ENCODE measurements around the gene PHKB.

The PHKB gene

DNA sequence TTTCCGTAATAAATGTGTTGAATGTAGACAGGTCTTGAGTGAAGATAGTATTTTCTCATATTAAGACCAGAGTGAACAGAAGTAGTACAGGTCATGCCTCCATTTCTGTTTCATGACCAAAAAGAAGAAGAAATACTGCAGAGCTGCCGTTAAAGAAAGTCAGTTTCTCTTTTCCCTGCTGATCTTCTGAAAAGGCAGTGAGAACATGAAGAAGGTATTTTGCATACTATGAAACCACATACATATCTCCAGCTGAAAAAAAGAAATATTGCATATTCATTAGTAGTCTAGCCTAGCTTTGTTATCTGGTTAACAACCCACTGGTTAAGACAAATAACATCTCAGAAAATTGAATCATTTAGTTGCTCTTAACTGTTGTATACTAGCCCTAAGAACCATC, 138.4 kb downstream of the PHKB start:
- FAIRE-seq (peak; percentile 68), DNase-seq (ENCODE audit: insufficient read length, low spot score) (no peak)
- no peak for TF ChIP-seq PAX5 (IDR thresholded peaks at IDR 0.05; ENCODE audit: insufficient read depth, low read length, severe bottlenecking)
- TF ChIP-seq SPI1 (IDR thresholded peaks at IDR 0.05; ENCODE audit: low read depth, low read length), result no peak
- TF ChIP-seq POLR2AphosphoS5 (IDR thresholded peaks at IDR 0.05; ENCODE audit: low read depth, low read length), result no peak
- TF ChIP-seq TAF1 (IDR thresholded peaks at IDR 0.05; ENCODE audit: low read depth, low read length), result no peak
- no peak for TF ChIP-seq POLR2A (IDR thresholded peaks at IDR 0.05; ENCODE audit: low read depth, low read length)
- TF ChIP-seq POU2F2 (IDR thresholded peaks at IDR 0.05; ENCODE audit: low read depth, low read length), result no peak

DNA sequence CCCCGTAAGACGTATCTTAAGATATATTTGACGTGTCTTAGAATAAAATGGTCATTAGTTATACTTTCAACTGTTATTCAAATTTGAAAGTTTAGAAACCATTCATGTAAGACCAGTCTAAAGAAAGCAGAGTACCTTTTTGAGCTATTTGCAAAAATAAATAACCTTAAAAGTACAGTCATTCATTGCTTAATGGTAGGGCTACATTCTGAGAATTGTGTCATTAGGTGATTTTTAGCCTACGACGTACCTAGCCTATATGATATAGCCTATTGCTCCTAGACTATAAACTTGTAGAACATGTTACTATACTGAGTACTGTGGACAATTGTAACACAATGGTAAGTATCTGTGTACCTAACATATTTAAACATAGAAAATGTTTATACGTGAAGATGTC, 139.2 kb downstream of the PHKB start:
- TF ChIP-seq PAX5 (IDR thresholded peaks at IDR 0.05; ENCODE audit: insufficient read depth, low read length, severe bottlenecking) (no peak), POLR2A (IDR thresholded peaks at IDR 0.05; ENCODE audit: low read depth, low read length) (no peak), POLR2AphosphoS5 (IDR thresholded peaks at IDR 0.05; ENCODE audit: low read depth, low read length) (no peak), SPI1 (IDR thresholded peaks at IDR 0.05; ENCODE audit: low read depth, low read length) (no peak), TAF1 (IDR thresholded peaks at IDR 0.05; ENCODE audit: low read depth, low read length) (no peak), POU2F2 (IDR thresholded peaks at IDR 0.05; ENCODE audit: low read depth, low read length) (no peak)
- peak; percentile 67 for FAIRE-seq
- DNase-seq (ENCODE audit: insufficient read length, low spot score), result no peak

DNA sequence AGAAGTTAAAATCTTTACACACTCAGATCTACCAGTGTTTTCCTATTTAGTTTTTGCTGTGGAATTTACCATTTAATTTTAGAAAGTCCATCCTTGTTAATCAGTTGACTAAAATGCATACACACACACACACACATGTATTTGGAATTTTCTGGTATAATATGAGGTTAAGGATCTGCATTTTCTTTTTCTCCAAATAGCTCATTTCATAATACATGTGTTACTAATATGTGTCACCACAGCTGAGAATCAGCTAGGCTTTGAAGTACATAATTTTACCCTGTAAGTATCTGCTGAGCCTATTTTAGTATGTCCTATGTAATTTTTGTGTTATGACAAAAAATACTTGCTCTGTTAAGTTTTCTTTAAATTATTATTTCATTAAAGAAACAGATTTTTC, 143.2 kb downstream of the PHKB start:
- TF ChIP-seq POU2F2 (IDR thresholded peaks at IDR 0.05; ENCODE audit: low read depth, low read length) (no peak), SPI1 (IDR thresholded peaks at IDR 0.05; ENCODE audit: low read depth, low read length) (no peak), PAX5 (IDR thresholded peaks at IDR 0.05; ENCODE audit: insufficient read depth, low read length, severe bottlenecking) (no peak), TAF1 (IDR thresholded peaks at IDR 0.05; ENCODE audit: low read depth, low read length) (no peak), POLR2A (IDR thresholded peaks at IDR 0.05; ENCODE audit: low read depth, low read length) (no peak), POLR2AphosphoS5 (IDR thresholded peaks at IDR 0.05; ENCODE audit: low read depth, low read length) (no peak)
- DNase-seq (ENCODE audit: insufficient read length, low spot score), result no peak
- no peak for FAIRE-seq

DNA sequence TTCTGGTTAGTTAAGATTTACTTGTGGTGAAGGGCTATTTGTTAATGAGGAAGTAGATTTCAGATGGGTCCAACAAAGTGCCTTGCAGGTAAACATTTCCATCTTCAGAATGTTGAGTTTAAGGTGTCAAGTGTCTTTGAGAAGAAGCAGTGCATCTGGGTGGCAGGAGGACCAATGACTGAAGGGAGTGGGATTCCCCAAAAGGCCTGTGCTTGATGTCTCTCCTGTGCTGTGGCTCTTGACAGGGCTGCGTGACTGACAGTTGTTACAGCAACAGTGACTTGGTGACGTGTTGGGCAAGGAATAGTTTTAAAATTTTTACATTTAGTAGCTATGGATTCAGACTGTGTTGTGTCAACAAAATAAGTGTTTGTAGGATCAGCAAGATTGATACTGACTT, 149.9 kb downstream of the PHKB start:
- FAIRE-seq (no peak), DNase-seq (ENCODE audit: insufficient read length, low spot score) (no peak)
- no peak for TF ChIP-seq POU2F2 (IDR thresholded peaks at IDR 0.05; ENCODE audit: low read depth, low read length)
- TF ChIP-seq POLR2AphosphoS5 (IDR thresholded peaks at IDR 0.05; ENCODE audit: low read depth, low read length), result no peak
- TF ChIP-seq POLR2A (IDR thresholded peaks at IDR 0.05; ENCODE audit: low read depth, low read length), result no peak
- no peak for TF ChIP-seq PAX5 (IDR thresholded peaks at IDR 0.05; ENCODE audit: insufficient read depth, low read length, severe bottlenecking)
- no peak for TF ChIP-seq TAF1 (IDR thresholded peaks at IDR 0.05; ENCODE audit: low read depth, low read length)
- no peak for TF ChIP-seq SPI1 (IDR thresholded peaks at IDR 0.05; ENCODE audit: low read depth, low read length)

DNA sequence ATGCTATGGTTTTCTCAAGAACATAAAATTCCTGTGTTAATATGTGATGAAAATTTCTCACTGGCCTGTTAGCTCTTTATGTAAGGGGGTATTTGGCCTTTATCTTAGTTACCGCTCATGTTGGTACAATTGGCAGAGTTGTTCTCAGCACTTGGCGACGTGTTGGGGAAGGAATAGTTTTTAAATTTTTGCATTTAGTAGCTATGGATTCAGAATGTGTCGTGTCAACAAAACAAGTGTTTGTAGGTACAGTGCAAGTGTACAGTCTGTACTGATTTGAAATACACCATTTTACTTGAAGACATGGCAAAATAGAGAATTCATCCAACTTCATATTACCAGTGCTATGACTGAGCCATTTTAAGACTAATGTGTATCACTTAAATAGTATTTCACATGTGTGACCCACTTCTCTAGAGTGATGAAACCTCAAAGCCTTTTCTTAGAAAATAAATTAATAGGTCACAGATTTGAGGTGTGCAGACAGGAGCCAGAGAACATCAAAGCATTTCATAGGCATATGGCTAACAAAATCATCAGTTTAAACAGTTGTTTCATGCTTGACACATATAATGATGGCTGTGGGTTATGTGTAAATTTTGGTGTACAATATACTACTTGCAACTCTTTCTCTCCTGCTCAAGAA, 150.8 kb downstream of the PHKB start:
- no peak for FAIRE-seq
- no peak for DNase-seq (ENCODE audit: insufficient read length, low spot score)
- no peak for TF ChIP-seq POU2F2 (IDR thresholded peaks at IDR 0.05; ENCODE audit: low read depth, low read length)
- TF ChIP-seq SPI1 (IDR thresholded peaks at IDR 0.05; ENCODE audit: low read depth, low read length), result no peak
- no peak for TF ChIP-seq PAX5 (IDR thresholded peaks at IDR 0.05; ENCODE audit: insufficient read depth, low read length, severe bottlenecking)
- TF ChIP-seq POLR2AphosphoS5 (IDR thresholded peaks at IDR 0.05; ENCODE audit: low read depth, low read length), result no peak
- no peak for TF ChIP-seq TAF1 (IDR thresholded peaks at IDR 0.05; ENCODE audit: low read depth, low read length)
- no peak for TF ChIP-seq POLR2A (IDR thresholded peaks at IDR 0.05; ENCODE audit: low read depth, low read length)

DNA sequence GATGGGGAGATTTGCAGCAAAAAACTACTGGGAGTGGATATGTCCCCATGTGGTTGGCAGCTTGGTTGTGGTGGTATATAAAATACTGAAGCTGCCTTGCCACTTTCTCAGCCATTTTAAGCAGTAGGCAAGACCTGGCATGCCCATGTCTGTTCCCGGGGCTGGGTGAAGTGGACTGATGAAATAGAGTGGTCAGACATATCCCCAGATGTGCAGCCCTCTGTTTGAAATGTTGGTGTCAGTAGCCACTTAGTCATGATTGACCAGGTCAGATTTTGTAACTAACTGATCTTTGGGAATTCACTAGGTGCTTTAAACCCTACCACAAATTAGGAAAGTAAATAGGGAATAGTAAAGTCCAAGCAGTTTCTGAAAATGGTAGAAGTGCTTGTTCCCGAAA, 151.6 kb downstream of the PHKB start:
- FAIRE-seq (no peak), DNase-seq (ENCODE audit: insufficient read length, low spot score) (no peak)
- TF ChIP-seq TAF1 (IDR thresholded peaks at IDR 0.05; ENCODE audit: low read depth, low read length) (no peak), POLR2AphosphoS5 (IDR thresholded peaks at IDR 0.05; ENCODE audit: low read depth, low read length) (no peak), SPI1 (IDR thresholded peaks at IDR 0.05; ENCODE audit: low read depth, low read length) (no peak), POU2F2 (IDR thresholded peaks at IDR 0.05; ENCODE audit: low read depth, low read length) (no peak), POLR2A (IDR thresholded peaks at IDR 0.05; ENCODE audit: low read depth, low read length) (no peak), PAX5 (IDR thresholded peaks at IDR 0.05; ENCODE audit: insufficient read depth, low read length, severe bottlenecking) (no peak)

DNA sequence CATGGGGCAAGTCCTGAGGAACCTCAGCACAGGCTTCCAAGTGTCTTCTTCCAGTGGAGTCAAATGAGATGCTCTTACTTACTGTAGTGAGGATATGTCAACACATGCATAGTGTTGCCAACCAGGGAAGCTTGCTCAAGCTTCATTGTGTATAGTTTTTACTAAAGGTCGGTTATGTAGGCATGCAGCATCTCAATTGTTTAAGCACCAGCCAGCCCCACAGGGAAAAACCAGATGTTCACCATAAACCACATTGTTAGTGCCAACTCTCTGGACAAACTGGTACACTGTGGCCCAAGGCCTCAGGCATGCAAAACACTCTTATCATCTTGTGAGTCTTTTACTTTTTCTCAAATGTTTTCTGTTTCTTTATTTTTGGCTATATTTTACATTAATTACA, 152.1 kb downstream of the PHKB start:
- no peak for FAIRE-seq

DNA sequence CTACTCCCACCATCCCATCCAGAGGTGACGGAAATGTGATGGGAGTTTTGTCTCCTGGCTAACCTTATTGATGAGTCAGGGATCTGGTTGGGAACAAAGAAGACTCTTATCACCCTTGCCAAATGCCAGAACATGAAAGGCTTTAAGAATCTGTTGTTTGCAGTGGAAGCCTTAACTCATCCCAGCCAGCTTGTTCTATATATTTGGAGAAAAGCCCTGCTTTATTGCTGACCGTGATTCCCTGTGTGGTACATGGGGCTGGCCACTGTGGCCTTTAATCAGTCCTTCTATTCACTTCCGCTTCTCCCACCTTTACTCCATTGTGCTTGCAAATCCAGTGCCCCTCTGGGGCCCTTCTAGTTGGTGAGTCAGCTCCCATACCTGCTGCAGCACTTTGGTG, 156.6 kb downstream of the PHKB start:
- DNase-seq (ENCODE audit: insufficient read length, low spot score) (no peak), FAIRE-seq (no peak)
- TF ChIP-seq POU2F2 (IDR thresholded peaks at IDR 0.05; ENCODE audit: low read depth, low read length) (no peak), POLR2A (IDR thresholded peaks at IDR 0.05; ENCODE audit: low read depth, low read length) (no peak), POLR2AphosphoS5 (IDR thresholded peaks at IDR 0.05; ENCODE audit: low read depth, low read length) (no peak), SPI1 (IDR thresholded peaks at IDR 0.05; ENCODE audit: low read depth, low read length) (no peak), PAX5 (IDR thresholded peaks at IDR 0.05; ENCODE audit: insufficient read depth, low read length, severe bottlenecking) (no peak)

More for the DNA sequence above, 152.1 kb downstream of the PHKB start:
- TF ChIP-seq POLR2AphosphoS5 (IDR thresholded peaks at IDR 0.05; ENCODE audit: low read depth, low read length), result no peak
- TF ChIP-seq PAX5 (IDR thresholded peaks at IDR 0.05; ENCODE audit: insufficient read depth, low read length, severe bottlenecking), result no peak
- TF ChIP-seq POU2F2 (IDR thresholded peaks at IDR 0.05; ENCODE audit: low read depth, low read length), result no peak
- DNase-seq (ENCODE audit: insufficient read length, low spot score), result no peak

DNA sequence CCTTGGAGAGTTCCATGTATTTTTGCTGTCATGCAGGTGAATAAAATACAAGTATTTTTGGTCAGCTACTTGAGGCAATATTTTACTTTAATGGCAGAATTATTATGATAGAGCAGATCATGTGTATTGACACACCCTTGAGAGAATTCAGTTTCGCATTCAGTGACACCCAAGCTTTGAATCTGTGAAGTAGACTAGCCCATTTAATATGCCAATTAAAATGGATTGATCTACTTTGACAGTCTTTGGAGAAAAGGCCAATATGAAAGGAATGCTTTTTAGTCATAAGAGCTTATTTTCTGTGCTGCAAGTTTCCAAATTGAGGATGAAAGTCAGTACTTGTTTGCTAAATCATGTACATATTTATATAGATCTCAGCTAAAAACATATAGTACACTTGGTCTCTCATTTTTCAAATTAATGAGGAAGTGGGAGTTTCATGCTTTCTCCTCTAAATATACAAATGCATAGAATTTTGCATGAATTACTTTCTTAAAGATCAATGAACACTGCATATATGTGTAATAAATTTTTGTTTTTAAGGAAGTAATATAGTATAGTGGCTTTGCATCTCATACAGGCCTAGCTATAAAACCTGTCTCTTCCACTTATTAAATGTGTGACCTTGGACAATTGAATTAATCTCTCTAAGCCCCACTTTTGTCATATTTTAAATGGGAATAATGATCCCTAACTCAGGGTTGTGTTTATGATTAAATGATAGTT, 161.5 kb downstream of the PHKB start:
- TF ChIP-seq POLR2AphosphoS5 (IDR thresholded peaks at IDR 0.05; ENCODE audit: low read depth, low read length), result no peak
- TF ChIP-seq SPI1 (IDR thresholded peaks at IDR 0.05; ENCODE audit: low read depth, low read length), result peak; percentile 31; the same call in 1 of the 2 replicates
- DNase-seq (ENCODE audit: insufficient read length, low spot score) (no peak), FAIRE-seq (no peak)

DNA sequence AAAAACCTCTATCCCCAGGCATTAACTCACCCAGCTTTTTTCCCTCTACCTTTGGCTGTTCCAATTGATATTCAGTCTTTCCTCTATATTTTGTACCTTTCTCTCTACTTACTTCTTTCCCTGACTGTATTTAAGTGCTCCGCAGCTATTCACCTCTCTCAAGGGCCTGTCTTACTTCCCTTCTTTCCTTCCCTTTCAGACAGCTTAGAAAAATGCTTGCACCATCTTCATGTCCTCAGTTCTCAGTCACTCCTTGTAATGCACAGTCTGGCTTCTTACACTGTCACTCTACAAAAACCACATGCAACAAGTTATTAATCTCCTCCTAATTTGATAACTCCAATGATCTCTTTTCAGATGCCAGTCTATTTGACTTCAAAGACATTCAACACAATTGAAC, 163.4 kb downstream of the PHKB start:
- TF ChIP-seq TAF1 (IDR thresholded peaks at IDR 0.05; ENCODE audit: low read depth, low read length) (no peak), POLR2A (IDR thresholded peaks at IDR 0.05; ENCODE audit: low read depth, low read length) (no peak), PAX5 (IDR thresholded peaks at IDR 0.05; ENCODE audit: insufficient read depth, low read length, severe bottlenecking) (no peak), POU2F2 (IDR thresholded peaks at IDR 0.05; ENCODE audit: low read depth, low read length) (no peak), SPI1 (IDR thresholded peaks at IDR 0.05; ENCODE audit: low read depth, low read length) (no peak), POLR2AphosphoS5 (IDR thresholded peaks at IDR 0.05; ENCODE audit: low read depth, low read length) (no peak)
- no peak for FAIRE-seq
- DNase-seq (ENCODE audit: insufficient read length, low spot score), result no peak

Measured in GM12891 (cell line).